ENCODE data around the gene CMC4.

- TF ChIP-seq POLR2A (IDR thresholded peaks at IDR 0.05) (no peak), CTCF (IDR thresholded peaks at IDR 0.05) (no peak), POLR2AphosphoS5 (IDR thresholded peaks at IDR 0.05) (no peak), EP300 (IDR thresholded peaks at IDR 0.05) (no peak)
Observed at GRCh38 chrX:155028877-155029291, 42.1 kb downstream of the CMC4 start.

All from suprapubic skin (tissue), 4 donors.